Ishikawa (cell line): ENCODE results near the gene TMEM225.

Experiments used
- CREB1 ChIP-seq: IDR thresholded peaks from 2 replicates; pipeline ENCODE4 v1.6.1; 2012; ENCODE audit warnings: low read depth
- EP300 ChIP-seq: IDR thresholded peaks from 2 replicates; pipeline ENCODE4 v1.6.1; 2012; ENCODE audit warnings: borderline replicate concordance
- FOXM1 ChIP-seq: IDR thresholded peaks from 2 replicates; pipeline ENCODE4 v1.6.1; 2012; ENCODE audit warnings: low read depth, borderline replicate concordance
- RAD21 ChIP-seq: IDR thresholded peaks from 2 replicates; pipeline ENCODE4 v1.6.1; 2012; ENCODE audit warnings: low read depth
- REST ChIP-seq: IDR thresholded peaks from 2 replicates; pipeline ENCODE4 v1.6.1; 2012; ENCODE audit warnings: low read depth, mild to moderate bottlenecking
- TAF1 ChIP-seq: IDR thresholded peaks from 2 replicates; pipeline ENCODE4 v1.6.1; 2012; ENCODE audit warnings: low read depth, mild to moderate bottlenecking
- TEAD4 ChIP-seq: IDR thresholded peaks from 2 replicates; pipeline ENCODE4 v1.6.1; 2012
- USF1 ChIP-seq: IDR thresholded peaks from 2 replicates; pipeline ENCODE4 v1.6.1; 2012
- YY1 ChIP-seq: IDR thresholded peaks from 2 replicates; pipeline ENCODE4 v1.6.1; 2012; ENCODE audit warnings: low read depth

- no peak for TF ChIP-seq USF1
- no peak for TF ChIP-seq TAF1
- no peak for TF ChIP-seq REST
- no peak for TF ChIP-seq CREB1
- no peak for TF ChIP-seq FOXM1
- no peak for TF ChIP-seq EP300
- no peak for TF ChIP-seq TEAD4
- TF ChIP-seq RAD21: no peak
- TF ChIP-seq YY1: no peak
Observed at GRCh38 chr11:123838199-123838598, 47.3 kb downstream of the TMEM225 start.
